Measurements from ENCODE around the gene CEACAM6. TPM values are rescaled to one million over a fixed set of nuclear protein-coding genes. Genes with fewer than 3 reads are reported as not detected.

The CEACAM6 gene
- total RNA-seq, 2 experiments from 2014 or later, result not detected

GRCh38 chr19:41796362-41796761 lies 41.0 kb downstream of the CEACAM6 start, which contains the start of gene CEACAM3:
CEACAM3 (plus strand) TSS chr19:41796587; CDS start chr19:41796678, 91 bp downstream.
- no peaks in the 10 kb centered on the region for H3K9me3 Mint-ChIP-seq
- ATAC-seq (ENCODE audit: poor library complexity) (no peak), DNase-seq (no peak)
- H3K27ac Mint-ChIP-seq, result no peak within 1 kb of the TSS
- Histone ChIP-seq H3K4me3 (ENCODE audit: low read length) (no peak within 1 kb of the TSS), H3K9me3 (ENCODE audit: control insufficient read depth in 1 of 2, insufficient read depth in 1 of 2, low read length in 2 of 2) (no peaks in the 10 kb centered on the region), H3K27ac (ENCODE audit: low read depth in 1 of 2, low read length in 2 of 2) (no peak within 1 kb of the TSS), H3K4me1 (ENCODE audit: insufficient read depth, low read length) (no peaks in the 10 kb centered on the region), H3K36me3 (ENCODE audit: insufficient read depth, low read length) (no peaks in the 10 kb centered on the region), H3K27me3 (ENCODE audit: control insufficient read depth in 1 of 2, insufficient read depth in 2 of 2, low read length in 2 of 2) (peaks cover 17 to 19% of the 10 kb centered on the region in 2 experiments)
- peaks cover 30% of the 10 kb centered on the region for H3K27me3 Mint-ChIP-seq
- TF ChIP-seq CTCF (IDR thresholded peaks at IDR 0.05), result no peak
- no peaks in the 10 kb centered on the region for H3K4me1 Mint-ChIP-seq (ENCODE audit: low read depth)
- ChIA-PET POLR2A (no interaction called here), CTCF (no interaction called here)
- intact Hi-C loops (cut with DNase I, micrococcal nuclease), result loop anchor here in 1 of 2 experiments (2.0 kb wide), 1 partner anchor 24 kb away; no protein-coding TSS in a partner anchor
- H3K4me3 Mint-ChIP-seq, result no peak within 1 kb of the TSS
- no peaks in the 10 kb centered on the region for H3K36me3 Mint-ChIP-seq (ENCODE audit: low read depth)

GRCh38 chr19:41796901-41797300 lies 41.6 kb downstream of the CEACAM6 start:
- H3K36me3 Mint-ChIP-seq (ENCODE audit: low read depth), result no peaks in the 10 kb centered on the region
- ChIA-PET POLR2A (no interaction called here), CTCF (no interaction called here)
- ATAC-seq (ENCODE audit: poor library complexity) (no peak), DNase-seq (no peak)
- H3K4me1 Mint-ChIP-seq (ENCODE audit: low read depth), result no peaks in the 10 kb centered on the region
- H3K4me3 Mint-ChIP-seq, result no peak overlapping the region
- no peak for TF ChIP-seq CTCF (IDR thresholded peaks at IDR 0.05)
- H3K27ac Mint-ChIP-seq, result no peak overlapping the region
- intact Hi-C loops (cut with DNase I, micrococcal nuclease), result loop anchor here in 1 of 2 experiments (2.0 kb wide), 1 partner anchor 24 kb away; no protein-coding TSS in a partner anchor
- Histone ChIP-seq H3K27me3 (ENCODE audit: control insufficient read depth in 1 of 2, insufficient read depth in 2 of 2, low read length in 2 of 2) (peaks cover 13 to 15% of the 10 kb centered on the region in 2 experiments), H3K9me3 (ENCODE audit: control insufficient read depth in 1 of 2, insufficient read depth in 1 of 2, low read length in 2 of 2) (no peaks in the 10 kb centered on the region), H3K4me3 (ENCODE audit: low read length) (no peak overlapping the region), H3K27ac (ENCODE audit: low read depth in 1 of 2, low read length in 2 of 2) (no peak overlapping the region), H3K4me1 (ENCODE audit: insufficient read depth, low read length) (no peaks in the 10 kb centered on the region), H3K36me3 (ENCODE audit: insufficient read depth, low read length) (no peaks in the 10 kb centered on the region)
- H3K9me3 Mint-ChIP-seq, result no peaks in the 10 kb centered on the region
- H3K27me3 Mint-ChIP-seq, result peaks cover 24% of the 10 kb centered on the region

- no peak overlapping the region for H3K27ac Mint-ChIP-seq
- DNase-seq, result no peak
- H3K9me3 Mint-ChIP-seq, result no peaks in the 10 kb centered on the region
- peaks cover 14% of the 10 kb centered on the region for H3K4me1 Mint-ChIP-seq (ENCODE audit: low read depth)
- Histone ChIP-seq H3K4me3 (ENCODE audit: low read length) (no peak overlapping the region), H3K4me1 (ENCODE audit: insufficient read depth, low read length) (no peaks in the 10 kb centered on the region), H3K27ac (ENCODE audit: low read depth in 1 of 2, low read length in 2 of 2) (no peak overlapping the region), H3K36me3 (ENCODE audit: insufficient read depth, low read length) (no peaks in the 10 kb centered on the region), H3K9me3 (ENCODE audit: control insufficient read depth in 1 of 2, insufficient read depth in 1 of 2, low read length in 2 of 2) (no peaks in the 10 kb centered on the region), H3K27me3 (ENCODE audit: control insufficient read depth in 1 of 2, insufficient read depth in 2 of 2, low read length in 2 of 2) (peaks cover 0 to 7% of the 10 kb centered on the region in 2 experiments)
- TF ChIP-seq CTCF (IDR thresholded peaks at IDR 0.05), result no peak
- intact Hi-C loops (cut with DNase I, micrococcal nuclease), result no loop called here
- no peaks in the 10 kb centered on the region for H3K36me3 Mint-ChIP-seq (ENCODE audit: low read depth)
- ChIA-PET CTCF (interaction anchor here (0.9 kb wide), 1 partner anchor 22 kb away, joined by 3 read pairs; no protein-coding TSS in a partner anchor), POLR2A (no interaction called here)
- no peak overlapping the region for H3K4me3 Mint-ChIP-seq
- peaks cover 6% of the 10 kb centered on the region for H3K27me3 Mint-ChIP-seq
- ATAC-seq (ENCODE audit: poor library complexity), result no peak
Observed at GRCh38 chr19:41799444-41800000, 44.2 kb downstream of the CEACAM6 start.

All from CD4-positive, alpha-beta T cell (primary cell).